Heart right ventricle (tissue), 16 donors: ENCODE data around the gene TLN1. TPM values are rescaled to one million over a fixed set of nuclear protein-coding genes. Genes with fewer than 3 reads are reported as not detected.

ENCODE experiments used
- ATAC-seq, 8 donors: fragments of 200-7000 bp; cut with Tn5 transposase; one replicate each; pipeline ENCODE4 v1.9.1; 2020; ENCODE audit warnings: mild to moderate bottlenecking in 8 of 8, moderate library complexity in 8 of 8, moderate number of reproducible peaks in 1 of 8
- DNase-seq, 2 donors: peaks; one replicate each; pipeline ENCODE4 v3.0.0-alpha.2; 2020
- H3K27ac ChIP-seq, 10 donors: fragments of 200-600 bp; sonication (generic) in 2 of 10; one replicate each; pipeline versions ENCODE4 v1.5.0 to v1.8.0; 2020 to 2022; ENCODE audit warnings: mild to moderate bottlenecking in 3 of 10
- H3K27me3 ChIP-seq, 7 donors: fragments of 200-600 bp; one replicate each; pipeline ENCODE4 v1.8.0; 2021 to 2022; ENCODE audit warnings: mild to moderate bottlenecking in 2 of 7
- H3K36me3 ChIP-seq, 9 donors: fragments of 200-600 bp; sonication (generic) in 1 of 9; one replicate each; pipeline versions ENCODE4 v1.5.0 to v1.8.0; 2020 to 2022; ENCODE audit warnings: mild to moderate bottlenecking in 2 of 9
- H3K4me1 ChIP-seq, 9 donors: fragments of 200-600 bp; sonication (generic) in 1 of 9; one replicate each; pipeline versions ENCODE4 v1.5.0 to v1.8.0; 2020 to 2022; ENCODE audit warnings: mild to moderate bottlenecking in 4 of 9
- H3K4me3 ChIP-seq, 10 donors: fragments of 200-600 bp; sonication (generic) in 2 of 10; one replicate each; pipeline versions ENCODE4 v1.5.0 to v1.8.0; 2020 to 2022; ENCODE audit warnings: mild to moderate bottlenecking in 7 of 10, moderate library complexity in 2 of 10
- H3K9me3 ChIP-seq, 11 donors: fragments of 200-600 bp in 10 of 11; sonication (generic) in 2 of 11; one replicate each; pipeline versions ENCODE4 v1.5.0 to v1.8.0; 2013 to 2022; ENCODE audit warnings: mild to moderate bottlenecking in 2 of 11, control low read depth in 1 of 11, moderate library complexity in 1 of 11
- WGBS, 2 donors: extraction: QIAGEN DNeasy Blood & Tissue Kit; methylation state at CpG; one replicate each; pipeline ENCODE4 v1.1.7; 2013; ENCODE audit warnings: inconsistent platforms in 1 of 2; 5-methylcytosine and 5-hydroxymethylcytosine counted together
- intact Hi-C, 10 donors: fragments of 100-400 bp; cut with DNase I; formaldehyde crosslinking; loops; one replicate each; pipeline versions ENCODE4 v1.11.1 to v1.14.2; 2022
- polyA plus RNA-seq, 2 donors: library from polyadenylated mRNA; stranded (reverse); fragments of 200-250 nt; gene quantifications; one replicate each; pipeline ENCODE4 v1.2.3, GENCODE V29; 2013
- total RNA-seq, 10 donors: library from RNA; stranded (reverse); fragmentation: NEBNext Ultra II Directional in 3 of 10; extraction: Animal tissue kit (Norgen Biotek cat#: 25700) in 3 of 10; gene quantifications; one replicate each; pipeline versions ENCODE4 v1.2.1 to v1.2.4, GENCODE V29; 2021 to 2023
- TF ChIP-seq, protein P1 (sequence below), 9 donors: fragments of 200-600 bp; sonication (generic) in 2 of 9; IDR thresholded peaks; one replicate each; pipeline versions ENCODE4 v1.5.0 to v1.8.0; 2021 to 2022; ENCODE audit warnings: antibody characterized with exemption in 9 of 9, mild to moderate bottlenecking in 5 of 9, moderate library complexity in 1 of 9
- donor health status: Arrhythmogenic right ventricular cardiomyopathy.
- donor health status: ischemic (EF 13 %, LVEDD 7.1; RV severe dilation, severe dysfunction).
- donor health status: healthy with polysubstance abuse.
- donor health status: DM: no; HTN: yes; CAD: no.
- donor health status: DM: no; HTN: no; CAD: no.
- donor health status: ischemic (EF 25% LVEDD 6.9; RV normal size, moderate dysfunction).
- donor health status: ischemic (EF 25% LVEDD 5.7; RV mildly dilated, moderate dysfunction).
- donor health status: healthy.
- donor health status: DM: yes; HTN: yes; CAD: no.
- donor health status: Ischemic cardiomyopathy.
- donor health status: ischemic (EF 35%, LVEDD 5.7; RV mildly dilated, moderate dysfunction).
- donor health status: nonischemic (EF 11% LVEDD 7.7; RV severe dilation, severe dysfunction).
- donor health status: DM: yes; HTN: yes; CAD: no.
- donor health status: PGD.
- donor health status: ischemic (EF 29% LVEDD 5.4; RV normal size, mild dysfunction).
- donor health status: nonischemic (EF 23%, LVEDD 6.1; RV moderate dilation, normal function).

Gene TLN1
- total and polyA plus RNA-seq, 12 donors = 99.6 to 323 (median 238) TPM

DNA sequence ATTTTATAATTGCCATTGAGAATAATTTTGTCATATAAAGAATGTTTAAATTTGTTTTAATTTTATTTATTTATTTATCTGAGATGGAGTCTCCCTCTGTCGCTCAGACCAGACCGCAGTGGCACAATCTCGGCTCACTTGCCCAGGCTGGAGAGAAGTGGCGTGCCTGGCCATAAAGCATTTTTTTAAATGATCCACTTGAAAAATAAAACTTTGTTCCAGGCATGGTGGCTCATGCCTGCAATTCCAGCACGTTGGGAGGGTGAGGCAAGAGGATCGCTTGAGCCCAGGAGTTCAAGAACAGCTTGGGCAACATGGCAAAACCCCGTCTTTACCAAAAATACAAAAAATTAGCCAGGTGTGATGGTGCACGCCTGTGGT, 79.2 kb downstream of the TLN1 start:
- Histone ChIP-seq H3K4me1 (peaks cover 0 to 55% (median 7%) of the 10 kb centered on the region in 9 donors), H3K4me3 (no peak overlapping the region), H3K27me3 (no peaks in the 10 kb centered on the region), H3K27ac (peak overlapping the region in 1 of 10 donors; percentile 59), H3K36me3 (no peaks in the 10 kb centered on the region), H3K9me3 (no peaks in the 10 kb centered on the region)
- WGBS, 2 donors = 91 to 95% methylated on average over 8 of the region's 8 CpGs
- intact Hi-C loops = loop anchor here in 5 of 10 donors (5.0 to 10.0 kb wide), 5 partner anchors 44 to 252 kb away; partner anchors contain the start of genes HINT2 (in 2 of the 5), SPAG8 (in 2 of the 5), CREB3 (in 1 of the 5) and HRCT1 (in 1 of the 5)
- no peak for DNase-seq
- ATAC-seq = no peak
- TF ChIP-seq, protein P1, sequence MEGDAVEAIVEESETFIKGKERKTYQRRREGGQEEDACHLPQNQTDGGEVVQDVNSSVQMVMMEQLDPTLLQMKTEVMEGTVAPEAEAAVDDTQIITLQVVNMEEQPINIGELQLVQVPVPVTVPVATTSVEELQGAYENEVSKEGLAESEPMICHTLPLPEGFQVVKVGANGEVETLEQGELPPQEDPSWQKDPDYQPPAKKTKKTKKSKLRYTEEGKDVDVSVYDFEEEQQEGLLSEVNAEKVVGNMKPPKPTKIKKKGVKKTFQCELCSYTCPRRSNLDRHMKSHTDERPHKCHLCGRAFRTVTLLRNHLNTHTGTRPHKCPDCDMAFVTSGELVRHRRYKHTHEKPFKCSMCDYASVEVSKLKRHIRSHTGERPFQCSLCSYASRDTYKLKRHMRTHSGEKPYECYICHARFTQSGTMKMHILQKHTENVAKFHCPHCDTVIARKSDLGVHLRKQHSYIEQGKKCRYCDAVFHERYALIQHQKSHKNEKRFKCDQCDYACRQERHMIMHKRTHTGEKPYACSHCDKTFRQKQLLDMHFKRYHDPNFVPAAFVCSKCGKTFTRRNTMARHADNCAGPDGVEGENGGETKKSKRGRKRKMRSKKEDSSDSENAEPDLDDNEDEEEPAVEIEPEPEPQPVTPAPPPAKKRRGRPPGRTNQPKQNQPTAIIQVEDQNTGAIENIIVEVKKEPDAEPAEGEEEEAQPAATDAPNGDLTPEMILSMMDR (IDR thresholded peaks at IDR 0.05) = no peak

DNA sequence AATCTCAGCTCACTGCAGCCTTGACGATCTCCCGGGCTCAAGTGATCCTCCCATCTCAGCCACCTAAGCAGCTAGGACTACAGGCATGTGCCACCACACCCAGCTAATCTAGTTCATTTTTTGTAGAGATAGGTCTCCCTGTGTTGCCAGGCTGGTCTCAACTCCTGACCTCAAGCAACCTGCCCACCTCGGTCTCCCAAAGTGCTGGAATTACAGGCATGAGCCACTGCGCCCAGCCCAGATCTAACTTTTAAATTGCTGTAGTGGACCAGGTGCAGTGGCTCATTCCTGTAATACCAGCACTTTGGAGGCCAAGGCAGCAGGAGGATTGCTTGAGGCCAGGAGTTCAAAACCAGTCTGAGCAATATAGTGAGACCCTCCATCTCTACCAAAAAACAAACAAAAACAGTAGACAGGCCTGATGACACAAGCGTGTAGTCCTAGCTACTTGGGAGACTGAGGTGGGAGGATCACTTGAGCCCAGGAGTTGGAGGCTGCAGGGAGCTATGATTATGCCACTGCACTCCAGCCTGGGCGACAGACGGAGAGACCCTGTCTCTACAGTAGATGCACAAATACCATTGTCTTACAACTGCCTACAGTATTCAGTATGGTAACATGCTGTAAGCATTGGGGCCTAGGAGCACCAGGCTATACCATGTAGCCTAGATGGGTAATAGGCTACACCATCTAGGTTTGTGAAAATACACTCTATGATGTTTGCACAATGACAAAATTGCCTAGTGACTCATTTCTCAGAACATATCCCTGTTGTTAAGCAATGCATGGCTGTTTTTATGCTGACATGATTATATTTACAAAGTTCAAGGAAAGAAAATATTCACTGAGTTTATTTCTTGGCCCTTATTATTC, 79.8 kb downstream of the TLN1 start:
- 82 to 85% methylated on average over 7 of the region's 7 CpGs for WGBS, 2 donors
- DNase-seq = no peak
- peak overlapping the region in 1 of 10 donors; percentile 59 for H3K27ac ChIP-seq

DNA sequence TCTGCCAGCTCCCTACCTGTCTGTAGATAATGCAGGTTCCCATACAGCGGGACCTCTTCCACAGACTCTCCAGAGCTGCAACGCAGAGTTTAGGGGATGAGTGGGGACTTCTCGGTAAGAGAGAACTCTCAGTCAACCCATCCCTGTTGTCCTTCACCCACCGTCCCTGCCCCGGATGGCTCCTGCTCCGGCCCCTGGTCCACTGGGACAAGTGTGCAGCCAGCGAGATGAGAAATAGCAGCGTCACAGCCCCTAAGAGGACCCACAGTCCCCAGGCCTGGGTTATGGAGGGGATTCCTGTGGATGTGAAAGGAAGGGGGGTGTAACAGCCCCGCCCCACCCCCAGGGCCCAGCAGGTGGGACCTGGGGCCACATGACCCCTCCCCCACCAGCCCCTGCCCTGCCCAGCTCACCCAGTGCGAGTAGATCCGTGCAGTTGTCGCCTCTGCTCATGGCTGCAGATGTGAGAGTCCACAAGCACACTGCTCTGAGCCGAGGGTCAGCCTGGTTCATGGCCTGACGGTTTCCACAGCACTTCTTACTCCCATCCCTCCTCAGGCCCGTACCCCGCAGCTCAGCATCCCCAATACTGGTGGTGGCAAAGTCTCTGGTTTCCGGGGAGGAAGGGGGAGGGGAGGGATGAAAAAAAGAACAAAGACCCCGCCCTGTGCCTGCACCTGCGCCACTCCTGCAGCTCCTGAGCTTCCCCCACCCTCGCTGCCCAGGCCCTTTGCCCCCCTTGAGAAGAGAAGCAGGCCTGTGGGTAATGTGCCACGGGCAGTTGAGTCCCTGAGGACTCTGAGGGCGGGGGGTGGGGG, 81.4 kb downstream of the TLN1 start, which contains the start of gene SIT1:
SIT1 (minus strand) TSS at position 591 of the 818 bp plus-strand sequence; CDS start at position 513, 78 bp downstream.
- H3K36me3 ChIP-seq = no peaks in the 10 kb centered on the region
- ATAC-seq (no peak), DNase-seq (no peak)
- H3K4me3 ChIP-seq = peak within 1 kb of the TSS in 3 of 10 donors; percentile 5 to 50 (median 20)
- 67% methylated on average over 22 of the region's 22 CpGs for WGBS, 2 donors
- no peaks in the 10 kb centered on the region for H3K9me3 ChIP-seq
- H3K27me3 ChIP-seq = no peaks in the 10 kb centered on the region
- H3K27ac ChIP-seq = peak within 1 kb of the TSS in 5 of 10 donors; percentile 10 to 85 (median 50)
- TF ChIP-seq, protein P1 (IDR thresholded peaks at IDR 0.05) = no peak
- H3K4me1 ChIP-seq = peaks cover 0 to 63% (median 12%) of the 10 kb centered on the region in 9 donors
- intact Hi-C loops = loop anchor here in 5 of 10 donors (5.0 to 10.0 kb wide), 5 partner anchors 46 to 254 kb away; partner anchors contain the start of genes HINT2 (in 2 of the 5), SPAG8 (in 2 of the 5), CREB3 (in 1 of the 5) and HRCT1 (in 1 of the 5)

More for the DNA sequence above, 79.8 kb downstream of the TLN1 start:
- no peaks in the 10 kb centered on the region for H3K27me3 ChIP-seq
- no peak overlapping the region for H3K4me3 ChIP-seq
- no peak for ATAC-seq
- no peaks in the 10 kb centered on the region for H3K36me3 ChIP-seq
- intact Hi-C loops = loop anchor here in 5 of 10 donors (5.0 to 10.0 kb wide), 5 partner anchors 45 to 253 kb away; partner anchors contain the start of genes HINT2 (in 2 of the 5), SPAG8 (in 2 of the 5), CREB3 (in 1 of the 5) and HRCT1 (in 1 of the 5)
- H3K4me1 ChIP-seq = peaks cover 0 to 57% (median 8%) of the 10 kb centered on the region in 9 donors
- TF ChIP-seq, protein P1 (IDR thresholded peaks at IDR 0.05) = no peak
- H3K9me3 ChIP-seq = no peaks in the 10 kb centered on the region
